ENCODE data around the gene DFFA.

DNA sequence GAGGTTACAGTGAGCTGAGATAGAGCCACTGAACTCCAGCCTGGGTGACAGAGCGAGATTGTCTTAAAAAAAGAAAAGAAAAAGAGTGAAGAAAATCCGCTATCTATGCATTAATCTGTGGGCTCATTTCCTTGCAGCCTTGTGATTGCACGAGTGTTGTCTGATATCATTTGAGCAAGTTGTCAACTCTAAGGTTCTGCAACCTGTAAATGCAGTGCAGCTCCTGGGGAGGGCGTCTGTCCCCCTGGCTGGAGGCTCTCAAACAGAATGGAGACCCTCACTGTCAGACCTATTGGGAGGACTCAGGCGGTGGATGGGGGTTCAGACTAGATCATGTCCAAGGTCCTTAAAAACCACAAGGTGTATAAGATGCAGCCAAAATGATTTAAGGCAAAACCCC is 16.3 kb downstream of the DFFA start:
- TF ChIP-seq CTCF (IDR thresholded peaks at IDR 0.05; ENCODE audit: low read depth, low read length): no peak
- no peak for TF ChIP-seq POLR2A (IDR thresholded peaks at IDR 0.05; ENCODE audit: extremely low read depth, insufficient read length)
